Rectal smooth muscle tissue (tissue), 1 donor: ENCODE data around the gene ODAD3.

Experiments
- H3K27ac ChIP-seq: one replicate; pipeline ENCODE4 v1.7.0; 2013; ENCODE audit warnings: low read depth, low read length, inconsistent platforms
- H3K27me3 ChIP-seq: one replicate; pipeline ENCODE4 v1.7.0; 2013; ENCODE audit warnings: low read length; ENCODE audit not compliant: control insufficient read depth, insufficient read depth
- H3K36me3 ChIP-seq: one replicate; pipeline ENCODE4 v1.7.0; 2013; ENCODE audit warnings: low read length; ENCODE audit not compliant: control insufficient read depth, insufficient read depth
- H3K4me1 ChIP-seq: one replicate; pipeline ENCODE4 v1.7.0; 2013; ENCODE audit warnings: low read length; ENCODE audit not compliant: control insufficient read depth, insufficient read depth
- H3K4me3 ChIP-seq: one replicate; pipeline ENCODE4 v1.7.0; 2013; ENCODE audit warnings: low read length
- H3K9ac ChIP-seq: one replicate; pipeline ENCODE4 v1.7.0; 2013; ENCODE audit warnings: low read length

Gene ODAD3

GRCh38 chr19:11435057-11435832 lies at the start of gene ODAD3, which contains the start of gene PRKCSH:
Gene ODAD3, minus strand, starts transcription at chr19:11435121. Its CDS starts 105 bp downstream, at chr19:11435016.
Gene PRKCSH, plus strand, starts transcription at chr19:11435635. Its CDS starts 483 bp downstream, at chr19:11436118.
- Histone ChIP-seq H3K27me3 (no peaks in the 10 kb centered on the region), H3K9ac (peak within 1 kb of the TSS; percentile 10), H3K4me1 (peaks cover 10% of the 10 kb centered on the region), H3K27ac (peak within 1 kb of the TSS; percentile 70), H3K36me3 (peaks cover 9% of the 10 kb centered on the region), H3K4me3 (peak within 1 kb of the TSS; percentile 92)

- H3K9ac ChIP-seq = no peak overlapping the region
- H3K27me3 ChIP-seq = peaks cover 31% of the 10 kb centered on the region
- peaks cover 5% of the 10 kb centered on the region for H3K36me3 ChIP-seq
- H3K4me1 ChIP-seq = no peaks in the 10 kb centered on the region
- H3K27ac ChIP-seq = no peak overlapping the region
- no peak overlapping the region for H3K4me3 ChIP-seq
These were observed 48.6 kb upstream of the ODAD3 start for GRCh38 chr19:11483366-11484111.

DNA sequence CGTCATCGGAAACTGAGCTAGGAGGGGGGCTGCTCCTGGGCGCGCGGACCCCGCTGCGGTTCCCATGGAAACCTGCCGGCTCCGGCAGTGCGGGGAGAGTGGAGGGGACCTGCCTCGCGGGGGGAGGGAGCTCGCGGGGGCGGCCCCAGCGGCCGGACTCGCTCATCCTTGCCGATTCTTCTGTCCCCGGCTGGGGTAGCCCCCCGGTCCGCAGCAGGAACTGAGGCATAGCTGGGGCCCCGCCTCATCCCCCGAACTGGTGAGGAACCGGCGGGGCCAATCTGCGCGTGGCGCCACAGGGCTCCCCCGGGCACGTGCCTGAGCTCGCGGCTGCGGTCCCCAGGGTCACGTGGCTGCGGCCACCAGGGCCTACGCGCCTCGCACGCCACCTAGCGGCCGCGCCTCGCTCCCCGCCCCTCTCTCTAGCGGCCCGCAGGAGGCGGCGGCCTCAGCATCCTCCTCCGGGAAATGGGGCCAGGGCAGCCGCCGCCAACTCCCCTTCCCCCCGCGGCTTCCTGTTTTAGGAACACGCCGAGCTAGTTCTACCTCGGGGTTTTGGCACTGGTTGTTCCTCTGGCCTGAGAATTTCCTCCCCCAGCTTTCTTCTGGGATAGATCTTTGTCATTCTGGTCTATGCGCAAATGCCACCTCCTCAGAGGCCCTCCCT lies 47.6 kb upstream of the ODAD3 start:
- H3K27ac ChIP-seq = no peak overlapping the region
- H3K4me1 ChIP-seq = no peaks in the 10 kb centered on the region
- peak overlapping the region; percentile 20 for H3K4me3 ChIP-seq
- H3K36me3 ChIP-seq = peaks cover 5% of the 10 kb centered on the region
- peaks cover 31% of the 10 kb centered on the region for H3K27me3 ChIP-seq
- H3K9ac ChIP-seq = no peak overlapping the region

DNA sequence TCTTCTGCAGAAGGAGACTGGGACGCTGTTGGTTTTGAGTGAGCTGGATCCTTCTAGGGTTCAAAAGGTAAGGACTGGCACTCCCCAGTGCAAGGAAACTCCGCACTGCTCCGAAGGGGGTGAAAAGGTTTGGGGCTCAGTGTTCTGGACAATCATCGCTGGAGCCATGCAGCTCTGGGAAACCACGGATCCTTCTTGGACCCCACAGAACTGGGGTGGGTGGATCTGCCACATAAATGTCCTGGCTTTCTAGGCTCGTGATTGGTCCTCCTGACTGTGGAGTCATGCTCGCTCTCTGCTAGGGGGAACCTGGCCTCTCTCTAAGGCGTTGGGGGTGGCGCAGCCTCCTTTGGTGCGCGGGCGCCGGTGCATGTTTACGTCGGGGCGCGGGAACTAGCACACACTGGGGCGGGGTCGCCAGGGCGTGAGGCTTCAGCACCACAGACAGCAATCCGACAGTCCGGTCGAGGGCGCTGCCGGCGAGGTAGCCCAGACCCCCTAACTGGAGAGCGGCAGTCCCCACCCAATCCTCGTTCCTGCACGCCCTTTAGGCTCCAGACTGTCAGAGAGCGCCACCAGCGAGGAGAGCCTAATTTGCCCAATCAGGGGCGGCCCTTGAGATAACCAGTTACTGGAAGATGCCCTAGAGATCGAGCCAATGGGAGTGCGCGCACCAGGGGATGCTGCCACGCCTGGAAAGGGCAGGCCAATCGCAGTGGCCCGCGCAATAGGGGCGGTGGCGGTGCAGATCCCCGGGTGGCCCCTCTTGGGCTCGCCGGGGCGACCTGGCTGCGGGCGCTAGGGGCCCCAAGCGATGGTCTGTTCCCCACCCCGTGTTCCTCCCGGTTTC lies 46.8 kb upstream of the ODAD3 start:
- no peak overlapping the region for H3K9ac ChIP-seq
- no peaks in the 10 kb centered on the region for H3K4me1 ChIP-seq
- no peak overlapping the region for H3K27ac ChIP-seq
- peaks cover 31% of the 10 kb centered on the region for H3K27me3 ChIP-seq
- peaks cover 2% of the 10 kb centered on the region for H3K36me3 ChIP-seq
- peak overlapping the region; percentile 20 for H3K4me3 ChIP-seq

DNA sequence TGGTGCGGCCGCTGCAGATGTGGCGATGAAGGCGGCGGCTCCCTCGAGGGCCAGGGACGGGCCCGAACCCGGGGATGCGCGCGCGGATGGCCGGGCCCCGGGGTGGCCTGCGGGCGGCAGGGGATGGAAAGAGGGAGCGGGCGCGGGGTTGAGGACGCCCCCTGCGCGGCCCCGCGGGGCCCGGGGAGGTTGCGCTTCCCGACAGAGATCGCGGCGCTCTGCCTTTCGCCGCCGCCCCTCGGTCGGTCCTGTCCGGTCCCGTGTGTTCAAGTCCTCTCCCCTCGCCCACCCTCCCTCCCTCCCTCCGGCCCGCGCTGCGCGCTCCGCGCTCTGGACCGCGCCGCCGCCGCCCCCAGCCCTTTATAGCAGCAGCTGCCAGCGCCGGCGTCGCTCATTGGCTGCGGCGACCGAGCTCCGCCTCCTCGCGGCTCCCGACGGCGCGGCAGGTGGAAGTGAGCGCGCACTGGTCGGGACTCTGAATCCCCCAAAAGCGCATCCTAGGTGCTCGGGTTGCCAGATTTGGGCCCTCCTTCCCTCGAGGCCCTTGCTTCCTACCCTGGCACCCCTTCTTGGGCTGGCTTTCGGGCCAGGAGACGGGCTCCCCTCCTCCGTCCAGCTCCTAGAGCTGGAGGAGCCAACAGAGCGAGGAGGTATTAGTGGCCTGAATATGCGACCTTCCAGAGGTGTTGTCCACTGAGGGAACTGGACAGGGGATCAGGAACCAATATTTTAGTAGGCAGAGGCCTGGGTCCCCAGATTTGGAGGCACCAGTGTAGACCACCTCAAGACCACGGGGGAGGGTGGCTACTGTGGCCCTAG lies 46.0 kb upstream of the ODAD3 start, which contains the start of gene ELAVL3:
TSS of gene ELAVL3 (minus strand) at position 332 of the 819 bp plus-strand sequence. CDS start 438 bp downstream, outside the sequence.
- no peaks in the 10 kb centered on the region for H3K4me1 ChIP-seq
- no peak within 1 kb of the TSS for H3K27ac ChIP-seq
- H3K4me3 ChIP-seq = peak within 1 kb of the TSS; percentile 4
- peaks cover 31% of the 10 kb centered on the region for H3K27me3 ChIP-seq
- H3K36me3 ChIP-seq = peaks cover 2% of the 10 kb centered on the region
- H3K9ac ChIP-seq = no peak within 1 kb of the TSS

DNA sequence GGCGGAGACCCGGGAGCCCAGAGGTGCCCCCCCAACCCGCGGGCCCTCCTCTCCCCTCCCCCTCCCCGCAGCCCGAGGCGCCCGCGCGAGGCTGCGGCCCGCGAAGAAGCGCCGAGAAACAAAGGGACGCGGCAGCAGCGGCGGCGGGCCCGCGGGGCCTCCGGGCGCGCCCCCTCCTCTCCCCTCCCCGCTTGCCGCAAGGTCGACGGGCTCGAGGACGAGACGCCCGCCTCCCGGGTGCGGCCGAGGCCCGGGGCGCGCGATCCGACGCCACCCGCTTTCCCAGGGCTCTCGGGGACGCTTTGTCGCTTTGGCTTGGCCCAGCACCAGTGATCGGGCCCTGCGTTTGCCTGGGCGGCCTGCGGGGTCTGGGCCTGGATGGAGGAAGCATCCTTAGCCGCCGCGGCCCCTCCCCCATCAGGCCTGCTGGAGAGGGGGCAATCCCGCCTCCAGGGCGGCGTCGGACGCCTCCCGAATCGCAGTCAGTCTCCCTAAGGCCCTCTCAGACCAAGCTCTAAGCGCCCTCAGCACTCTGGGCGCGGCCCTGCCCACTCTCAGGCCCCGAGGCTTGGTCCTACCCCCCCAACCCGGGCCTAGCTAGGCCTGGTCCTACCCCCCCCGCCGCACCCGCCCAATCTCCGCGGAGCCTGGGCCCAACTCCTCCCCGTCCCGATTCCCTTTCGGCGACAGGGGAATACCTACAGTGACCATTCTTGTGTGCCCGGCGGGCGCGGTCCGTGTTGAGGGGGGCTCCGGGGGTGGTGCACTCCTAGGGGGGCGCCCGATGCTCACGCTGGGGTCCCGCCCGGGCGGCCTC lies 45.2 kb upstream of the ODAD3 start:
- Histone ChIP-seq H3K27ac (no peak overlapping the region), H3K36me3 (peaks cover 2% of the 10 kb centered on the region), H3K4me3 (no peak overlapping the region), H3K9ac (no peak overlapping the region), H3K4me1 (no peaks in the 10 kb centered on the region), H3K27me3 (peaks cover 26% of the 10 kb centered on the region)

GRCh38 chr19:11479090-11479897 lies 44.4 kb upstream of the ODAD3 start:
- Histone ChIP-seq H3K27ac (no peak overlapping the region), H3K4me1 (no peaks in the 10 kb centered on the region), H3K27me3 (peaks cover 23% of the 10 kb centered on the region), H3K9ac (no peak overlapping the region), H3K36me3 (peaks cover 2% of the 10 kb centered on the region), H3K4me3 (no peak overlapping the region)

- Histone ChIP-seq H3K36me3 (no peaks in the 10 kb centered on the region), H3K4me1 (no peaks in the 10 kb centered on the region), H3K27ac (no peak overlapping the region), H3K27me3 (peaks cover 23% of the 10 kb centered on the region), H3K9ac (no peak overlapping the region), H3K4me3 (no peak overlapping the region)
These were observed 43.5 kb upstream of the ODAD3 start for GRCh38 chr19:11478167-11479089.

GRCh38 chr19:11475861-11476260 lies 40.9 kb upstream of the ODAD3 start:
- Histone ChIP-seq H3K4me1 (no peaks in the 10 kb centered on the region), H3K9ac (no peak overlapping the region), H3K27me3 (peaks cover 3% of the 10 kb centered on the region), H3K36me3 (no peaks in the 10 kb centered on the region), H3K27ac (no peak overlapping the region), H3K4me3 (no peak overlapping the region)
